Measurements from ENCODE around the gene LTBP2. TPM values are rescaled to one million over a fixed set of nuclear protein-coding genes. Genes with fewer than 3 reads are reported as not detected.

The LTBP2 gene
- total RNA-seq, 1 donor from 2014 or later = 26.5 TPM

- H3K4me1 ChIP-seq = peaks cover 59% of the 10 kb centered on the region
- H3K36me3 ChIP-seq = no peaks in the 10 kb centered on the region
- no peak overlapping the region for H3K4me3 ChIP-seq
- intact Hi-C loops (cut with micrococcal nuclease) = no loop called here
- no peaks in the 10 kb centered on the region for H3K27me3 ChIP-seq (ENCODE audit: low read depth)
- no peak for DNase-seq
- no peak for TF ChIP-seq CTCF (IDR thresholded peaks at IDR 0.05; ENCODE audit: borderline replicate concordance)
- H3K9me3 ChIP-seq (replicated peaks) = no peaks in the 10 kb centered on the region
- peak overlapping the region; percentile 30 for H3K27ac ChIP-seq (replicated peaks)
Observed at GRCh38 chr14:74567219-74567618, 44.8 kb downstream of the LTBP2 start.

GRCh38 chr14:74566174-74567141, 45.6 kb downstream of the LTBP2 start:
- Histone ChIP-seq H3K36me3 (no peaks in the 10 kb centered on the region), H3K27ac (replicated peaks) (peak overlapping the region; percentile 30), H3K4me3 (no peak overlapping the region), H3K4me1 (peaks cover 57% of the 10 kb centered on the region), H3K9me3 (replicated peaks) (no peaks in the 10 kb centered on the region), H3K27me3 (ENCODE audit: low read depth) (no peaks in the 10 kb centered on the region)
- no peak for TF ChIP-seq CTCF (IDR thresholded peaks at IDR 0.05; ENCODE audit: borderline replicate concordance)
- DNase-seq = no peak
- intact Hi-C loops (cut with micrococcal nuclease) = no loop called here

GRCh38 chr14:74563586-74564159, 48.4 kb downstream of the LTBP2 start:
- no peak for TF ChIP-seq CTCF (IDR thresholded peaks at IDR 0.05; ENCODE audit: borderline replicate concordance)
- intact Hi-C loops (cut with micrococcal nuclease) = no loop called here
- H3K27ac ChIP-seq (replicated peaks) = no peak overlapping the region

GRCh38 chr14:74563233-74563585, 48.8 kb downstream of the LTBP2 start:
- no peak for TF ChIP-seq CTCF (IDR thresholded peaks at IDR 0.05; ENCODE audit: borderline replicate concordance)

More at GRCh38 chr14:74563586-74564159, 48.4 kb downstream of the LTBP2 start:
- Histone ChIP-seq H3K4me1 (peaks cover 31% of the 10 kb centered on the region), H3K27me3 (ENCODE audit: low read depth) (no peaks in the 10 kb centered on the region), H3K36me3 (no peaks in the 10 kb centered on the region), H3K9me3 (replicated peaks) (no peaks in the 10 kb centered on the region), H3K4me3 (no peak overlapping the region)
- no peak for DNase-seq

GRCh38 chr14:74562515-74563232, 49.4 kb downstream of the LTBP2 start:
- peaks cover 21% of the 10 kb centered on the region for H3K4me1 ChIP-seq
- no peak overlapping the region for H3K27ac ChIP-seq (replicated peaks)
- H3K9me3 ChIP-seq (replicated peaks) = no peaks in the 10 kb centered on the region
- H3K4me3 ChIP-seq = no peak overlapping the region
- TF ChIP-seq CTCF (IDR thresholded peaks at IDR 0.05; ENCODE audit: borderline replicate concordance) = no peak
- no peaks in the 10 kb centered on the region for H3K36me3 ChIP-seq
- DNase-seq = no peak
- intact Hi-C loops (cut with micrococcal nuclease) = no loop called here
- H3K27me3 ChIP-seq (ENCODE audit: low read depth) = no peaks in the 10 kb centered on the region

More at GRCh38 chr14:74563233-74563585, 48.8 kb downstream of the LTBP2 start:
- no peak for DNase-seq
- intact Hi-C loops (cut with micrococcal nuclease) = no loop called here
- Histone ChIP-seq H3K4me3 (no peak overlapping the region), H3K4me1 (peaks cover 26% of the 10 kb centered on the region), H3K36me3 (no peaks in the 10 kb centered on the region), H3K27ac (replicated peaks) (no peak overlapping the region), H3K9me3 (replicated peaks) (no peaks in the 10 kb centered on the region), H3K27me3 (ENCODE audit: low read depth) (no peaks in the 10 kb centered on the region)

Measured in left ventricle myocardium inferior (tissue), 1 donor.